Activated gamma-delta T cell treated with anti-CD3 and anti-CD28 coated beads, Interleukin-2, amount 50 U/mL, for 16 hours (primary cell): ENCODE data around the gene ISOC1.

ENCODE experiments used
- DNase-seq: peaks from one replicate; pipeline ENCODE4 v3.0.0-alpha.2; 2020; ENCODE audit warnings: low read depth

The ISOC1 gene

DNA sequence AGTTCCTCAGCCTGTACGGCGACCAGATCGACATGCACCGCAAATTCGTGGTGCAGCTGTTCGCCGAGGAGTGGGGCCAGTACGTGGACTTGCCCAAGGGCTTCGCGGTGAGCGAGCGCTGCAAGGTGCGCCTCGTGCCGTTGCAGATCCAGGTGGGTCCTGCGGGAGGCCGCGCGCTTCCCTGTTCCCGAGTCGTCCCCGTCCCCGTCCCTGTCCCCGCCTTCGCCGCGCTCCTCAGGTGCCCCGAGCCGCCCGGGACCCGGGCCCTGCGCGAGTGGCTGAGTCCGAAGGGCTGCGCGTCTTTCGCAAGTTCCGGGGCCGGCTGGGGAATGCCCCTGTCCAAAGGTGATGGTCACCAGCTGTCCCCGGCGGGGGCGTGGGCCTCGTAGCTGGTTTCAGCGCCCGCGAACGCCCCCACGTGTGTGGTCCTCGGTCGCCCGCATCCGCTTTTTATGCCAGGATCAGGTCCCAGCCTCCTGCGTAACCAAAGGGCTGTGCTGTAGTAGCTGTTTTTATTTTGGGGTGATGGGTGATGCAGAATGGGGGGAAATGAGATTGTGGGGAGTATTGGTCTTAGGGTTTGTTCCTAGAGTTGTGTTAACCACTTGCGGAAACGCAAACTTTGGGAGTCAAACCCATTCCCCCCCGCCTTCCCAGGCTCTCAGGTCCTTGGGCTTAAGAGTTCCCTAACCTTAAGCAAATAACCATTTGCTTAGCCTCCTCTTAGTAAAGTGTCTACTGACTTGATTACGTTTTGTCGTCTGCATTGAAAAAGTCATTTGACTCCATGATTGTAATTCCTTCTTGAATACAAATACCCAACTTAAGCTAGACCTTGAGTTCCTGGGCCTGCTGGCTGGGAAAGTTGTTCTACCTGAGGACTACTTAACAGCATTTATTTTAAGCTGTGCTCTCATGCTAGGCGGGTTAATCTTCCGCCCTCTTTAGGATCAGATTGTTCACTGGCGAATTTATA is 663 bp downstream of the ISOC1 start:
- peak; percentile 21 for DNase-seq

DNA sequence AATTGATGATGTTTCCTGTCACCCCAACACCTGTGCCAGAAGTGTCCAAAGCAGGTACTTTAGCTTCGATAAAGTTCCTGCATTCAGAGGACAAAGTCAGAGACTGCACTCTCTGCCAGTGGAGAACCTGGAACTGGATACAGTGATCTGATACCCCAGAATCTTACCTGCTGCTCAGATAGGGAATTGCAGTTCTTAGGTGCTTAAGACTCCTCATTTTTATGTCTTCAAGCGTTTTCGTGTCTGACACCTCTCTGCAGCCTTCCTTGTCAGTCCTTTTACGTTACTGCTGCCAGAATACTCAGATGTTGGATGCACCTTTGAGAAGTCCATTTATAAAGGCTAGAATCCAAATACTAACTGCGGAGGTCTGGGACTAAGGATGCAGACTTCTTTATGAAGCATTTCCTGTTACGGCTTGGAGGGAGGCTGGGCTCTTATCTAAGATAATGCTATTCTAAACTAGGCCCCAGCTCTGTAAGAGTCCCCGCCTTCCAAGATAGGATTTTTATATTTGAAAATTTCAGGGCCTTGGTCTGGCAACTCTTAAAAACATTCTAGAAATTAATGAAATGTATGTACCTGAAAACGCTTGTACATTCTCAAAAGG is 1.9 kb downstream of the ISOC1 start:
- no peak for DNase-seq

DNA sequence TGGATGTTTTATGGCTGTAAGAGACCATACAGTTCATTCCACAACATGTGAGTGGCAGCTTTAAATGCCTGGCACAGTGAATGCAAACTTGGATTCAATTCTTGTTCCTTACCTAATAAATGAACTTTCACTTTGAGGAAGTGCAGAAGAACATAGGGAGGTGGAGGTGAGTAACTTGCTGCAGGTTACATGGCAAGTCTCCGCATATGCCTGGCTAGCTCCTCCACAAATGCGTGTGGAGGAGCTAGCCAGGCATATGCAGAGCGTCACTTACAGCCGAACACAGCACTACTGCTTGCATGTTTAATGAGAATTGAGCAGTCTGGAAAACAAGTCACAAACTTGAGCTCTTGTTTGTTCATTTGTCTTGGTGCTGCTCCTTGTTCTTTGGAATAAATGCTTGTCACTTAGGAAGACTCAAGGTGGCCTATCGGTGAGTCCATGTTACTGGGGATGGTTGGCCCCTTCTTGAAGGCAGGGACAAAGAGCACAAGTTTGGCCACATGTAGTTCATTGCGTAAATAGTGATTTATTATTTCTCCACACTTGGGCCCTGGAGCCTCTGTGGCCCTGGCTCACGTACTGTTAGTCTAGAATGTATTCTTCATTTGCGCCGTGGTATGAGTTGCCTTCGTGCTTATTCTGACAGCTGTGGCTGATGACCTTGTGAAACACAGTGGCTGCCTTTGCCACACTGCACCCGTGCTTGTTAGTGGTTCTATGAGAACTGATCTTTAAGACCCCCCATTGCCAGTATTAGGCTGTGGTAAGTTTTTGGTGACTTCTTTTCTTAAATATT is 3.1 kb downstream of the ISOC1 start:
- no peak for DNase-seq

DNA sequence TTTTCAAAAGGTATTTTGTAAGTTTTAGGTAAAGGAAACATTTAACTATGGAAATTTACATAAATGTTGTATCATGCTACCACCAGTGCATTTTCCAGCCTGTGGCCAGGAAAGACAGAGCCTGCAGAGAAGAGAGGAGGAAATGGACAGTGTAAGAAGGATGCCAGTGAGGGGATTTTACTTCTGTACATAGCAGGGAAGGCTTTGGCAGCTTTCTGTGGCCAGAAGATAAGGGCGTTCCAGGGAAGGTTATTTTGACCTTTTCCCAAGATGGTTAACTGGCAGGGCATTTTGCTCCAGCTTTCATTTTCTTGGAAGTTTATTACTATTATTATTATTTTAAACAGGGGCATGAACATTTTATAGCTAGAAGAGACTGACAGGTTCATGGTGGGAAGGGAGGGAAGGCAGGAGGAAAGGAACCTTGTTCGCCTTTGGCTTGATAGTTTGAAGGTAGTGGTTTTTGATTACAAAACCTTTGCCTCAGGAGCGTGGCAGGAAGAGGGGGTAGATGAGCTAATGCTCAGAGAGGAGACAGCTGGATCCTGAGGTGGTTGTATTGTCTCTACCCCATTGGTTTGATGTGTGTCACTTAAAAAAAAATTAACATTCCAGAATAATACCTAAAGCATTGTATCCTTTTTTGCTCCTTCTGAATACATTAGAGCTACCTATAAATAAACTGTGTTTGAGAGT is 4.1 kb downstream of the ISOC1 start:
- DNase-seq, result no peak

DNA sequence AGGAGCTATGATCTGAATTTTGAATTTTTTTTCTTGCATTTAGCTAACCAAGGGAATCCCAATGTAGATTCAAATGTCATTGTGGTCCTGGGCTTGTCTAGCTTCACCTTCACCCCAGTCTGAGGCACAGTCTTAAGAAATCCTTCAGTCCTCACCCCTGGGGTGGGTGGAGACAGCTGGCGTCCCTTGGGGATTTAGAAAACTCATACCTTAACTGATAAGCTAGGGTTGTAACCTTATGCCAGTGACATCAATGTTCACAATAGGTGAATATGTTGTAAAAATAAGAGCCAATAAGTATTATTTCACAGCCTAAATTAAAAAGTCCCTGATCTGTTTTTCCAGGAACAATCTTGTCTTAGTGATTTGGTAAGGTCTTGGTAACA is 4.6 kb downstream of the ISOC1 start:
- DNase-seq, result no peak

DNA sequence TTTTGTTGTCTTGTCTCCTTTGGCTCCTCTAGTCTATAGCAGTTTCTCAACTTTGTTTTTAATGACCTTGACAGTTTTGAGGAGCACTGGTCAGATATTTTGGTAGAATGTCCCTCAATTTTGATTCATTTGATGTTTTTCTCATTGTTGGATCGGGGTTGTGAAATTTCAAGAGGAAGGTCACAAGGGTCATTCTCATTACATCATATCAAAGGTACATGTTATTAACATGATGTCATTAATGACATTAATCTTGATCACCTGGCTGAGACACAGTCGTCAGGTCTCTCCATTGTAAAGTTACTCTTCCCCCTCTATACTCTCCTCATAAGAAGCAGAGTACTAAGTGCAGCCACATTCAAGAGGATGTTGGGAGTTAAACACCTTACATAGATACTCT is 7.2 kb downstream of the ISOC1 start:
- DNase-seq, result no peak

DNA sequence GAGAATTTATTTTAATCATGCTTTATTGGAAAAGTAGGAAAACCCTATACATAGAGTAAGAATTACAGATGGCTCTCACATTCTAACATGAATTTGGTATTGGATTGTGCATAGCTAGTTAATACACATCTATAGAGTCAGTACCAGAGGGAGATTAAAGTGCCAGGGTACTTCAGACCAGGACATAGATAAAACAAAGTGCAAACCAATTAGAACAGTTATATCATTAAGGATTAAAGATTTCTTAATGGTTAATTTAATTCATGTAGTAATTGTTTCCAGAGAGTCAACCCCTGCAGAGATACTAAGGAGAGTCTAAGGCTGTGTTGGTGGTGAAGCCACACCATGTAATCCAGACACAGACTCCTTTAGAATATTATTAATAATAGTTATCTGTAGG is 8.8 kb downstream of the ISOC1 start:
- no peak for DNase-seq

DNA sequence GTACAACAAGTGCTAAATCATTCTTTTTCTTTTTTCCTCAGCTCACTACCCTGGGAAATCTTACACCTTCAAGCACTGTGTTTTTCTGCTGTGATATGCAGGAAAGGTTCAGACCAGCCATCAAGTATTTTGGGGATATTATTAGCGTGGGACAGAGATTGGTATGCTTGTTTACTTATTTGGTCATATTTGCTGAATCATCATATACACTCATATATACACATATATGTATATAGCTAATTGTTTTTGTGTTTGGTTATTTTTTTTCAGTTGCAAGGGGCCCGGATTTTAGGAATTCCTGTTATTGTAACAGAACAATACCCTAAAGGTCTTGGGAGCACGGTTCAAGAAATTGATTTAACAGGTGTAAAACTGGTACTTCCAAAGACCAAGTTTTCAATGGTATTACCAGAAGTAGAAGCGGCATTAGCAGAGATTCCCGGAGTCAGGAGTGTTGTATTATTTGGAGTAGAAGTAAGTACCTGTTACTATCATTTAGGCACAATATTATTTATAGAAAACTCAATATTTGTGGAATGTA is 10.4 kb downstream of the ISOC1 start:
- no peak for DNase-seq

DNA sequence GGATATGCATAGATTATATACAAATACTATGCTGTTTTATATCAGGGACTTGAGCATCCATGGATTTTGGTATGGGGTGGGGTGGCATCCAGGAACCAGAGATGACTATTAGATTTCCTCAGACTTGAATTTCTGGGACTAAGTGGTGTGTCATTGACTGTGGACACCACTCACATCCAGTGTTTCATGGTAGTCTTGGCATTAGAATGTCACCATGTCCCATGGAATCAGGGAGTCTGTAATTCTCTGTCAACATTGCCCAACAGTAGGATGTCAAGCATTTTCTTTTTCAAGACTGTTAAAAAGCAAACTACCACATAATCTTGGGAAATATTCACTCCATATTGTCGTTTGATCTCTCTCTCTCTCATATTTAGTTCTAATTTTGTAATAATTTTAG is 13.1 kb downstream of the ISOC1 start:
- no peak for DNase-seq

DNA sequence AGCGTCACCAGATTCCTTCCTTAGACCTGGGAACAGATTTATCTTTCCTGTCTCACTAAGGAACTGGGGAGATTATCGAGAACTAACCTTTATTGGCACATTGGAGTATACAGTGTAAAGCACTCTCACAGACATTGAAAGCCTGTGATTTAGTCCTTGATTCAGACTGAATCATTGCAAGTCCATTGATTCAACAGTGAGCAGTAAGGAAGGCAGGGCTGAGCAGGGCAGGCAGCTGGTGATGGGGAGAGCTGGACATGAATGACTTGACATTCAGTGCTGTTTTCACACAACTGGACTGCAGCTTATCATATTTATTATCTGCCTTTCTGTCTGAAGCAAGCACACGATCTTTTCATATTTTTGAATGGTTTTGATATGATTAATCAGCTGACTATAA is 16.2 kb downstream of the ISOC1 start:
- DNase-seq, result no peak

DNA sequence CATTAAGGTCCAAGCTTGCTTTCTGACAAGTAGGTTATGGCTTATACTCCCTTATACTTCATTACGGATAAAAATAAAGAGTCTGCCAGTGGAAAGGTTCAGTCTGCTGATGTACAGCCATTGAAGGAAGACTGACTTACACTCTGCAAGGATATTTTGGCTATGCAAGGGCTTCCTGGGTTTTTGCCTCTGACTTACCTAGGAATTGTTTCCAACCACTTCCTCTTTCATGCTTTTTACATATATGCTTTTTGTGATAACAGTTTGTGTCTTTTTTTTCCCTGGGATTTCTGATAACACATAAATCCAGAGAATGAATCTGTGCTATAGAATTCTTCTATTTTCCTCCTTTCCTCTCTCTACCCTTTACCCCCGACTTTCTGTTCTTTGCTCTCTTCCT is 16.8 kb downstream of the ISOC1 start:
- no peak for DNase-seq

DNA sequence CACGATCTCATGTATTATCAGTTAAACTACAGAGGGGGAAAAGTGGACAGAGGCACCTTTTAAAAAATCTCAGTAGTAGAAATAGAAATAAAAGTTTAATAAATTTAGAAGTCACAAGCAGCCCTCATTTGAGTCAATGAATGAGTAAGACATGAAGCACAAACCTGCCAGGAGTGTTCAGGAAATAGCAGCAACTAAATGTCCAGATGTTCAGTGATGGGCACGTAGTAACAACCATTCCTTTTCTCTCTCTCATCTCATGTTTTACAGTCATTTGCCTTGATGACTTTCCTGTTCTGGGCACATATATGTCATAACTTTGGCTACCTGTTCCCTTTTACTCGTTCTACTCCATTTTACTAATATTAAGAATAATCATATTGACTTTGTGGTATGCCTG is 17.7 kb downstream of the ISOC1 start:
- no peak for DNase-seq

DNA sequence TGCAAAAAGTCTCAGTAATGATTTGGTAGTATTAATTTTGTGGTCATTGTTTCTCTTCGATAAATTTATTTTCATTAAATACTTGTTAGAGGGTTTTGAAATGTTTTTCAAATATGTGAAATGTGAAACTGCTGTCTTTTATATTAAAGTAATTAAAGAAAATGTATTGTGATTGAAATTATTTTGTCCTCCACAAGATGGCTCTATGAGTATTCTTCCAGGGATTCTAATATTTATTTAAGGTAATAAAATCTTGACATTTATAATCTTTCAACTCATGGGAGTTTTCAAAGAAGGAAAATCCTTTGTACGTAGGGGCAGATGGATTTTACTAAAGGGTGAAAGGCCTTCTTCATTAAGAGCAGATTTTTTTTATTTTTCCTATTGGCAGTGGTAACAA is 19.3 kb downstream of the ISOC1 start:
- DNase-seq, result no peak

DNA sequence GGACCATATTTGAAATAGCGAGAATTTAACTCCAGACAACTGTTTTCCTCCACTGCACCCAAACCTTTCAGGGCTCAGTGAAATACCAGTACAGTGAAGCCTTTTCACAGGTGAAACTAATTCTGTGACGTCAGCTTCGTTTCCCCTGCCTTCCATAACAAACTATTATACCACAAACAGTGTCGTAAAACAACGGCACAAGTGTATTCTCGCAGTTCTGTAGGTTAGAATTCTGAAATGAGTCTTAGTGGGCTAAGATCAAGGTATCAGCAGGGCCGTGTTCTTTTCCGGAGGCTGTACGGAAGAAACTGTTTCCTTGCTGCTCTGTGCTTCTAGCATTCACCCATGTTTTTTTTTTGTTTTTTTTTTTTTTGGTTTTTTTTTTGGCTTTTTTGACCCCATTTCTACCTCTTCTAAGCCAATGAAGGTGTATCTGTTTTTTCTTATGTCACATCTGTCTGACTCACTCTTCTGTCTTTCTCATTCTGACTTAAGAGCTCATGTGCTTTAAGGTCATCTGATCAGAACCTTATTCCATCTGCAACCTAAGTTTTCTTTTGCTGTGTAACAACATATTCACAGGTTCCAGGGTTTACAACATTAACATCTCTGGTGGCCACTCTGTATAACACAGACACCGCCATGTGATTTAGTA is 20.1 kb downstream of the ISOC1 start:
- DNase-seq, result no peak

DNA sequence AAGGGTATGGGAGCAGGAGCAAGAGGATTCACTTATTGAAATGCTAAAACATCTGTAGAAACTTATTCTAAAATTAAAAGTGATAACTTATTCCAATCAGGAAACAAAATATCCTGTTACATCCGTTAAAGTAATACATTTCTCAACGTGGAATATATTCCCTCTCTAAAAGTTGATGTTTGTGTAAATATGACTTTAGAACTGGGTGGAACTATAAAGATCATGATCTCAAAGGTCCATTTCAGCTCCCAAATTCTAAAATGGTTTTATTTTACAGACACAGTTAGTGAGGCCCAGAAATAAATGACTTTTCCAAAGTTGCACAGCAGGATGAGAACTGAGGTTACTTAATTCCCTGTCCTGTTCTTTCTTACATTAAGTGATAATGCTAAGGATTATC is 21.1 kb downstream of the ISOC1 start:
- no peak for DNase-seq

DNA sequence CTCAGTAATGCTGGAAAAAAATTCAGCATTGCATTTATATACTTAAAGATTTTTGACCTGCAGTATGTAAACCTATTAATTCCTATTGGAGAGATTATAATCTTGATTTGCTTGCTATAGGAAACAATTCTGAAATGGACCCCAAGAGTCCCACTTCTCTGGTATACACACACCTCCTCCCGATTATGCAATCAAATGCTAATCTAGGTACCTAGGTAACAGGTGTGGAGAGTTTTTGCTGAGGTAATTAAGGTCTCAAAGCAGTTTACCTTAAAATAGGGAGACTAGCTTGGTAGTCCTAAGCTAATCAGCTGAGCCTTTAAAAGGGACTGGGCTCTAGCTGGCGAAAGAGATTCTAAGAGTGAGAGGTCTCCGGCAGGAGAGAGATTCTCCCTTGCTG is 22.2 kb downstream of the ISOC1 start:
- no peak for DNase-seq

DNA sequence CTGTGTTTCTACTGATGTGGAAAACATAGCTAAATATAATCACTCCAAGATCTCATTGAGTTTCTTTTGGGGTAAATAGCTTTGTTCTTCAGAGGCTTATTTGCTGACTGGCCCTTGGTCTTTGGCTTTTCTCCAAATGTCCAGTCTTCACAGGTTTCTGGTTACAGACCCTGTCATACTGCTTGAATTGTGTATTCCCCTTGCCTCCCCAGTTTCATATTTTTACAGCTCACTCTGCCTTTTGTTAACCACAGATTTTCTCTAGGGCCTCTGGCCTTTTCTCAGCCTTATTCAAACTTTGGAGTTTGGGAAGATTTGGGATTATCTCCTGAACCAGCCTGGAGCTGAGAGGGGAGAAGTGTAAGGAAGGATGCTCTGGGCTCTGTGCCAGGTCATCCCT is 23.9 kb downstream of the ISOC1 start:
- no peak for DNase-seq

DNA sequence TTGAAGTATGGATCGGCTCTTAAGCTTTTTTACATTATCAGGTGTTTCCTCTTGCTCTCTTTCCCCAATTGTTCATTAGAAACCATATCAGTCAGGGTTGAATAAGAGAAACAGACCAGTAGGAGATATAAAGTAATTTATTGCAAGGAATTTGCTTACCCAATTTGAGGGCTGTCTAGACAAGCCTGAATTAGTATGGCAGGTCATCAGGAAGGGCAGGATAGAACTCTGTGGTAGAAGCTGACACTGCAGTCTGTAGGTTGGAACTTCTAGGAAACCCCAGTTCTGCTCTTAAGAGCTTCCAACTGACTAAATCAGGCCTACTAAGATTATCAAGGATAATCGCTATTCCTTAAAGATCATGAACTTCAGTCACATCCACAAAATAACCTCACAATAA is 24.3 kb downstream of the ISOC1 start:
- no peak for DNase-seq

DNA sequence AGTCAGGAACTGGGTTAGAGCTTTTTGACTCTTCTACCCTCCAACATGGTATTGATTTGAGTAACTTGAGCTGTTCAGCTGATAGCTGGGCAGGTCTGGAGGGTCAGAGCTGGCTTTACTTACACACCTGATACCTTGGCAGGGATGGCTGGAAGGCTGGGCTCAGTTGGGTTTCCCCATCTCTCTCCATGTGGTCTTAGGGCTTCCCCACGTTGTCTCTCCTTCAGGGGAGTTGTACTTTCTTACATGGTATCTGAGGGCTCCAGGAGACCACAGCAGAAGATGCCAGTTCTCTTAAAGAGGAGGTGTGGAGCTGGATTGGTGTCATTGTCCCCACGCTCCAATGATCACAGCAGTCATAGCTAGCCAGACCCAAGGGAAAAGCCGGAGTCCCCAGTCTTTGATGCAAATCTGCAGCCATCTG is 25.6 kb downstream of the ISOC1 start:
- no peak for DNase-seq

DNA sequence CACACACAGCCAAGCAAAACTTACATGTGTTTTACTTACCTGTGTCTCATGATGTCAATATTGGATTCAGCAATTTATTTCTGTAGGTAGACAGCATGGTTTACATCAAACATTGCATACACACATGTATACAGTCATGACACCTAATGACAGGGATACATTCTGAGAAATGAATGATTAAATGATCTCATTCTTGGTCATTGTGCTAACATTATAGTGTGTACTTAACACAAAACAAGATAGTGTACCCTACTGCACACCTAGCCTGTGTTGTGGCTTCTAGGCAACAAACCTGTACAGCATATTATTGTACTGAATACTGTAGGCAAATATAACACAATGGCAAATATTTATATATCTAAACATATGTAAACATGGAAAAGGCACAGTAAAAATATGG is 28.0 kb downstream of the ISOC1 start:
- DNase-seq, result no peak

DNA sequence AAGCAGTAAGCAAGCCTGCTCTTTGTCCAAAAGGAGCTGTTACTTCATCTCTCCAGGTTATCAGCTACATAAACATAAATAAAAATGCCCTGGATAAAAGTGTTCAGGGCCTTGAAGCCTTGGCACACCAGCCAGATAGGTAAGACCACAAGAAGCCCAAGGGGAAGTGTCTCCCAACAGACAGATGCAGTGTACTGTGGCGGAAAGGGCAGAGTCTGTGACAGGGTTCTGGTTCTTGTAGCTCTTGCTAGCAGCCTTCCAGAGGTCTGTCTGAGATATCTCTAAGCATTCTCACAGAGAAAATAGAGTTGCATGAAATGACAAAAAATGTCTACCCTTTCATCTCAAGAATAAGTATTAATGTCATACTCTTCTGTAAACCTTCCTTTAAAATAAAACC is 30.1 kb downstream of the ISOC1 start:
- DNase-seq, result no peak
